ENCODE results near the gene HRH1.
"Not testable (repeated sequence)": the region's sequence is repeated elsewhere in the genome, so short reads cannot be mapped to it uniquely, and the experiment has no call there.

Gene HRH1

DNA sequence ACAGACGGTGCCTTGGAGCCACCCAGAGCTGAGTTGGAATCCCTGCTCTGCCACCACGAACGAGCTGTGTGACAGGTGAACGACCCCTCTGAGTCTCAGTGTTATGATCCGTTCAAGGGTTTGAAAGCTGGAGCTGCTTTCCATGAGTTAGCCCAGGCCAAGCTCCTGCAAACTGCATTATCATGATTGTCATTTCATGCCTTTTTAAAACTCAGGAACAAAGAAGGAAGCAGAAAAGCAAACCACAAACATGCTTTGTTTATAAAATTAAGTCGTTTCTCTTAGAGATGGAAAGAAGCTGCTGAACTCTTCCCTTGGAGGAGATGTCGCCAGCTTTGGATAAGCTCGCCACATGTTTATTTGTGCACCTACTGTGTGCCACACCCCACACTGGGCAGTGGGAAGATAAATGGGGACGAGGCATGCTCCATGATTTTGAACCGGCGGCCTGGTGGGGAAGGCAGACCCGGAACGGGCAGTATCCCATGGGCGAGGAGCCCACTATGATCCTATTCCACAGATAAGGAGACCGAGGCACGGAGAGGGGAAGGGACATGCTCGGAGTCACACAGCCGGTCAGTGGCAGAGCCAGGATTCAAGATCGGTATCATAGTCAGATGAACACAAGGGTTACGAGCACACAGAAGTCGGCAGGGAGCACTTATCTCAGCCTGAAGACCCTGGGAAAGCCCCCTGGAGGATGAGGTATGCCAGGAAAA lies 15.9 kb downstream of the HRH1 start:
- no peak for DNase-seq (ENCODE audit: extremely low spot score)
- CTCF ChIA-PET = no interaction called here
- POLR2A ChIA-PET = interaction anchor here (0.8 kb wide), 1 partner anchor 13 kb away, joined by 3 read pairs; no protein-coding TSS in a partner anchor
- TF ChIP-seq SUZ12 (IDR thresholded peaks at IDR 0.05) = no peak
- TF ChIP-seq LEF1 (IDR thresholded peaks at IDR 0.05; ENCODE audit: borderline replicate concordance) = no peak
- no peak for TF ChIP-seq FOXK2 (IDR thresholded peaks at IDR 0.05)
- TF ChIP-seq L3MBTL2 (conservative IDR thresholded peaks at IDR 0.05) = no peak

GRCh38 chr3:11172096-11172690 lies 17.9 kb downstream of the HRH1 start:
- CTCF ChIA-PET = interaction anchor here (0.6 to 1.6 kb wide), 3 partner anchors 16 to 1230 kb away, joined by 3 read pairs; no protein-coding TSS in a partner anchor

DNA sequence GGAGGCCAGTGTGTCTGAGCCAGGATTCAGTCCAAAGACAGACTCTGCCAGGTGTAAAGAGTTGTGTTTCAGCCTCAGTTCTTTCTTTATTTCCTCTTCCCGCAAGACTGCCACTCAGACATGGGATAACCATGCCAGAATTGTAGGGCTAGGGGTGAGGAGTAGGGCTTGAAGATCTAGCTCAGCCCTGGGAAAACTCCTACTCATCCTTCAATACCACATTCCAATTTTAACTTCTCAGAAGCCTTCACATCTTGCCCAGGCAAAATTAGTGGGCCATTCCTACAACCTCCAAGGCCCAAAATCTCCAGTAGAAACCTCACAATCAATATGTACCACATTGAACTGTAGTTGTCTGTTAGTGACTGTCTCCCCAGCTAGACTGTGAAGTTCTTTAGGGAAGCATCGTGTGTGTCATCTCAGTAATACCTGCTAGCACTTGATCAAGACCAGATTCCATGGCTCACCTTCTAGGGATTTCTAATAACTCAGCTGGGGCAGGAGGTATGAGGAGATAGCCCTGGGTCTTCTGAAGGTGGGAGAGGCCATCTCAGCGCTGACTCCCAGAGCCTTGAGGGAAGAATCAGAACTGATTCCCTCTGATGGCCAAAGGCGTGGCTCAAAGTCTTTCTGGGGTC lies 19.7 kb downstream of the HRH1 start:
- ChIA-PET CTCF (no interaction called here), POLR2A (no interaction called here)
- DNase-seq (ENCODE audit: extremely low spot score) = no peak
- TF ChIP-seq BHLHE40 (IDR thresholded peaks at IDR 0.05; ENCODE audit: borderline replicate concordance) (no peak), HDGF (IDR thresholded peaks at IDR 0.05; ENCODE audit: borderline replicate concordance) (no peak), TARDBP (IDR thresholded peaks at IDR 0.05) (no peak), NFRKB (IDR thresholded peaks at IDR 0.05) (no peak), SP1 (IDR thresholded peaks at IDR 0.05) (no peak), ZNF384 (IDR thresholded peaks at IDR 0.05) (no peak), FOXK2 (IDR thresholded peaks at IDR 0.05) (no peak), ELF4 (IDR thresholded peaks at IDR 0.05) (no peak)

More at GRCh38 chr3:11172096-11172690, 17.9 kb downstream of the HRH1 start:
- TF ChIP-seq ARNT (IDR thresholded peaks at IDR 0.05) = no peak
- TF ChIP-seq FOXM1 (IDR thresholded peaks at IDR 0.05; ENCODE audit: borderline replicate concordance) = no peak
- TF ChIP-seq SUZ12 (IDR thresholded peaks at IDR 0.05) = no peak
- no peak for TF ChIP-seq FOXA1 (IDR thresholded peaks at IDR 0.05)
- TF ChIP-seq CTBP1 (IDR thresholded peaks at IDR 0.05; ENCODE audit: borderline replicate concordance) = no peak
- no peak for TF ChIP-seq SP1 (IDR thresholded peaks at IDR 0.05)
- no peak for TF ChIP-seq BHLHE40 (IDR thresholded peaks at IDR 0.05; ENCODE audit: borderline replicate concordance)
- no peak for TF ChIP-seq HDGF (IDR thresholded peaks at IDR 0.05; ENCODE audit: borderline replicate concordance)
- TF ChIP-seq FOXK2 (IDR thresholded peaks at IDR 0.05) = no peak
- TF ChIP-seq ZNF384 (IDR thresholded peaks at IDR 0.05) = no peak
- TF ChIP-seq ELF4 (IDR thresholded peaks at IDR 0.05) = no peak
- no peak for TF ChIP-seq TARDBP (IDR thresholded peaks at IDR 0.05)
- no peak for TF ChIP-seq NFRKB (IDR thresholded peaks at IDR 0.05)
- no peak for TF ChIP-seq PKNOX1 (IDR thresholded peaks at IDR 0.05)
- DNase-seq (ENCODE audit: extremely low spot score) = no peak
- POLR2A ChIA-PET = interaction anchor here (0.6 to 0.8 kb wide), 2 partner anchors 100 to 471 kb away, joined by 3 read pairs; partner anchors contain the start of gene ATG7

DNA sequence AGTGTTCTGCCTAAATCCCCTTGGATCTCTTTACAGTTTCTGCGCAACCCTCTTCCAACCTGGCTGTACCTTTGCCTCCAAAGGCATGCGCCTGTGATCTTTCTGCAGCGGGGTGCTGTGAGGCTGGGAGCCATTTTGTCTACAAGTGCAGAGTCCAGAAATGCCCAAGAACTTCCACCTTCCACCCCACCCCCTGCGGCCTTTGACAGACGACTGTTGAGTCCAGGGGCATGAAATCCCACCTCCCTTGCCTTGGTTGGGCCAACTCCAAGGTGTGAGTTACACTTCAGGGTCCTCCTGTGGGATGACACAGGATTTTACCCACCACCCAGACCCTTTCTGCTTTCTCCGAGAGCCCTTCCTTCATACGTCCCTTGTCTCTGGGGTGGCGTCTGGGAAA lies 24.1 kb downstream of the HRH1 start:
- ChIA-PET POLR2A (no interaction called here), CTCF (no interaction called here)
- no peak for DNase-seq (ENCODE audit: extremely low spot score)
- TF ChIP-seq FOXA1 (IDR thresholded peaks at IDR 0.05) (no peak), FOXK2 (IDR thresholded peaks at IDR 0.05) (no peak), SP1 (IDR thresholded peaks at IDR 0.05) (no peak), ELF4 (IDR thresholded peaks at IDR 0.05) (no peak), FOXM1 (IDR thresholded peaks at IDR 0.05; ENCODE audit: borderline replicate concordance) (no peak), L3MBTL2 (conservative IDR thresholded peaks at IDR 0.05) (no peak), SUZ12 (IDR thresholded peaks at IDR 0.05) (no peak)

DNA sequence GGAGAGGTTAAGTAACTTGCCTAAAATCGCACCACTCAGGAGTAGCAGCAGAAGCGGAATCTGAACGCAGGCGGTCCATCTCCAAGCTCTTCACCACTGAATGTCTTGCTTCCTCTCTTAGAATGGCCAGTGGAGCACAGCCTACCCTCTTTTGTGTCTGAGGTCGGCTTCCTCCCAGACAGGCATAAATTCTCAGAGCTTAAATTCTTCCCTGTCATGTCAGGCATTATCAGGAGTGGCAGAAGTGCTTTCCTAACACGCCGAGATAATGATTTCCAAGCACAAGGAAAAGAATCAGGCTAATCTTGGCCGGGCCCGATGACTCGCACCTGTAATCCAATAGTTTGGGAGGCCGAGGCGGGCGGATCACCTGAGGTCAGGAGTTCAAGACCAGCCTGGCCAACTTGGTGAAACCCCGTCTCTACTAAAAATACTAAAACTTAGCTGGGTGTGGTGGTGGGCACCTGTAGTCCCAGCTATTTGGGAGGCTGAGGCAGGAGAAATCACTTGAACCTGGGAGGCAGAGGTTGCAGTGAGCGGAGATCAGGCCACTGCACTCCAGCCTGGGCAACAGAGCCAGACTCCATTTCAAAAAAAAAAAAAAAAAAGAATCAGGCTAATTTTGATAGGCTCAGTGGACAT lies 30.2 kb downstream of the HRH1 start:
- DNase-seq (ENCODE audit: extremely low spot score); CTCF ChIA-PET: not testable (repeated sequence)
- POLR2A ChIA-PET = interaction anchor here (1.1 kb wide), 1 partner anchor 11 kb away, joined by 3 read pairs; no protein-coding TSS in a partner anchor

DNA sequence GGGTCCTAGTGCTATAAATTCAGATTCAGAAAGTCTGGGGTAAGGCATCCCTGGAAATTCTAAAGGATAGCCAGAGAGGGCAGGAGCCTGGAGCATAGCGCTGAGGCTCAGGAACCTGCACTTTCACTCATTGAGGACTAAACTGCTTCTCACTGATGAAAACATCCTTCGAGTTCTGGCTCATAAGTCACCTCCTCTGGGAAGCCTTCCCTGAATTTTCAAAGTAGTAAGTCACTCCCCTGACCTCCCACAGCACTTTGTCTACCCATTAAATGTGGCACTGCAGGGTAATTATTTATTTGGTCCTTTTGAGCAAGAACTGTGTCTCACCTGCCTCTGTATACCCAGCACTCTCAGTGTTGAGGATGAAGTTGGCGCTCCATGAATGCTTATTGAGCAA lies 30.9 kb downstream of the HRH1 start:
- ChIA-PET CTCF (no interaction called here), POLR2A (no interaction called here)
- DNase-seq (ENCODE audit: extremely low spot score) = no peak
- TF ChIP-seq HDGF (IDR thresholded peaks at IDR 0.05; ENCODE audit: borderline replicate concordance) (no peak), BHLHE40 (IDR thresholded peaks at IDR 0.05; ENCODE audit: borderline replicate concordance) (no peak), LEF1 (IDR thresholded peaks at IDR 0.05; ENCODE audit: borderline replicate concordance) (no peak), PKNOX1 (IDR thresholded peaks at IDR 0.05) (no peak), SP1 (IDR thresholded peaks at IDR 0.05) (no peak), ZNF384 (IDR thresholded peaks at IDR 0.05) (no peak), ELF4 (IDR thresholded peaks at IDR 0.05) (no peak), ARNT (IDR thresholded peaks at IDR 0.05) (no peak), L3MBTL2 (conservative IDR thresholded peaks at IDR 0.05) (no peak), SUZ12 (IDR thresholded peaks at IDR 0.05) (no peak), FOXA1 (IDR thresholded peaks at IDR 0.05) (no peak), TARDBP (IDR thresholded peaks at IDR 0.05) (no peak), FOXM1 (IDR thresholded peaks at IDR 0.05; ENCODE audit: borderline replicate concordance) (no peak), NFRKB (IDR thresholded peaks at IDR 0.05) (no peak), FOXK2 (IDR thresholded peaks at IDR 0.05) (no peak), CTBP1 (IDR thresholded peaks at IDR 0.05; ENCODE audit: borderline replicate concordance) (no peak)

All from HEK293T (cell line).